ENCODE results near the gene ADCY3. TPM values are rescaled to one million over a fixed set of nuclear protein-coding genes. Genes with fewer than 3 reads are reported as not detected.

The ADCY3 gene
- total and polyA plus RNA-seq, 9 of the 15 experiments (the other 6 are each of a cell fraction or from before 2014, with no cell fraction given), result 1.5 to 54.8 (median 26.3) TPM

GRCh38 chr2:24923106-24923505, 3.1 kb upstream of the ADCY3 start:
- no peak overlapping the region for H3K27ac ChIP-seq (ENCODE audit: extremely low read depth, low read depth, low read length)
- H4K20me1 ChIP-seq (replicated peaks; ENCODE audit: control insufficient read depth, insufficient read depth, low read length), result 0 out of 2 replicates have a peak, but pooled peaks cover under 1% of the 10 kb centered on the region
- no peak overlapping the region for H3K4me3 ChIP-seq
- peaks cover 23 to 49% of the 10 kb centered on the region in 2 experiments; a peak in 4 of 5 replicates for H3K4me1 ChIP-seq (replicated peaks in 1 of 2; ENCODE audit: control insufficient read depth in 2 of 2, insufficient read depth in 2 of 2, low read length in 2 of 2)
- intact Hi-C loops (cut with micrococcal nuclease) (loop anchor here (5.0 kb wide), 1 partner anchor 49 kb away; the partner anchor contains the start of gene DNAJC27), in situ Hi-C loops (cut with MboI) (no loop called here)
- DNase-seq (ENCODE audit: extremely low read depth in 1 of 4, low spot score in 3 of 4) (no peak), FAIRE-seq (no peak), ATAC-seq (no peak)
- no peaks in the 10 kb centered on the region for H3K9me1 ChIP-seq (ENCODE audit: control insufficient read depth, insufficient read depth, low read length)
- peaks cover 15% of the 10 kb centered on the region for H3K79me2 ChIP-seq (ENCODE audit: control insufficient read depth, insufficient read depth, low read length)
- POLR2A ChIA-PET, result interaction anchor here (1.1 kb wide), 1 partner anchor 206 kb away, joined by 3 read pairs; no protein-coding TSS in a partner anchor
- CTCF ChIA-PET (ENCODE audit: low intra/inter-chr PET ratio), result no interaction called here
- no peak overlapping the region for H3K4me2 ChIP-seq (ENCODE audit: insufficient read depth, low read length)
- no TSS peak for BruUV-seq (replicated peaks)
- WGBS (ENCODE audit: insufficient coverage, low coverage, missing lambda C conversion rate), result 81% methylated on average over 9 of the region's 10 CpGs
- TF ChIP-seq ARID4B (CRISPR knock-in tag; IDR thresholded peaks at IDR 0.05) (no peak), SNRNP70 (optimal IDR thresholded peaks at IDR 0.05; ENCODE audit: low read depth, low read length) (no peak), USF2 (CRISPR knock-in tag; IDR thresholded peaks at IDR 0.05) (no peak), POLR2AphosphoS2 (IDR thresholded peaks at IDR 0.05; ENCODE audit: low read length) (no peak), SIRT6 (IDR thresholded peaks at IDR 0.05; ENCODE audit: low read depth, low read length) (no peak), AFF4 (CRISPR knock-in tag; IDR thresholded peaks at IDR 0.05) (no peak)
- H3K9ac ChIP-seq (ENCODE audit: insufficient read depth in 1 of 2, low read depth in 2 of 2, low read length in 2 of 2), result no peak overlapping the region
- H3K36me3 ChIP-seq (ENCODE audit: control insufficient read depth, insufficient read depth, low read length), result peaks cover 6% of the 10 kb centered on the region; the same call in 2 of the 3 replicates
- H3K27me3 ChIP-seq (ENCODE audit: control insufficient read depth in 2 of 2, insufficient read depth in 2 of 2, low read length in 2 of 2), result no peaks in the 10 kb centered on the region
- H3K9me3 ChIP-seq (replicated peaks; ENCODE audit: control insufficient read depth, insufficient read depth, low read depth, low read length), result no peaks in the 10 kb centered on the region
- no peak overlapping the region for H2AFZ ChIP-seq (ENCODE audit: low read depth, low read length)
